GM18519 (cell line): ENCODE measurements around the gene PPP2R5C.

Experiments
- ATAC-seq: cut with Tn5 transposase; IDR thresholded peaks from one replicate; pipeline ENCODE4 v1.9.1; 2021; ENCODE audit warnings: mild to moderate bottlenecking, moderate library complexity; ENCODE audit not compliant: unreplicated experiment, low FRiP score

The PPP2R5C gene

GRCh38 chr14:101810897-101811621 is 49.5 kb downstream of the PPP2R5C start:
- ATAC-seq = no peak

GRCh38 chr14:101812071-101812470 is 50.6 kb downstream of the PPP2R5C start:
- no peak for ATAC-seq

- no peak for ATAC-seq
Measured at GRCh38 chr14:101813171-101813759, 51.8 kb downstream of the PPP2R5C start.

- no peak for ATAC-seq
Measured at GRCh38 chr14:101813833-101814232, 52.3 kb downstream of the PPP2R5C start.

- no peak for ATAC-seq
Measured at GRCh38 chr14:101814934-101815333, 53.4 kb downstream of the PPP2R5C start.

- ATAC-seq = no peak
Measured at GRCh38 chr14:101815994-101816393, 54.5 kb downstream of the PPP2R5C start.

- ATAC-seq = no peak
Measured at GRCh38 chr14:101817501-101818001, 56.0 kb downstream of the PPP2R5C start.

GRCh38 chr14:101819251-101819990 is 57.9 kb downstream of the PPP2R5C start:
- ATAC-seq = no peak

- ATAC-seq = no peak
Measured at GRCh38 chr14:101820283-101820798, 58.8 kb downstream of the PPP2R5C start.

GRCh38 chr14:101821528-101821927 is 60.0 kb downstream of the PPP2R5C start:
- ATAC-seq = no peak

- ATAC-seq = no peak
Measured at GRCh38 chr14:101823066-101823465, 61.6 kb downstream of the PPP2R5C start.

GRCh38 chr14:101823511-101824120 is 62.1 kb downstream of the PPP2R5C start:
- no peak for ATAC-seq

- ATAC-seq = no peak
Measured at GRCh38 chr14:101824339-101824727, 62.8 kb downstream of the PPP2R5C start.

- no peak for ATAC-seq
Measured at GRCh38 chr14:101825797-101826196, 64.3 kb downstream of the PPP2R5C start.

GRCh38 chr14:101826351-101826750 is 64.8 kb downstream of the PPP2R5C start:
- ATAC-seq = no peak

GRCh38 chr14:101827286-101827685 is 65.8 kb downstream of the PPP2R5C start:
- ATAC-seq = no peak

GRCh38 chr14:101828046-101828445 is 66.5 kb downstream of the PPP2R5C start:
- ATAC-seq = no peak

GRCh38 chr14:101830271-101830670 is 68.8 kb downstream of the PPP2R5C start:
- ATAC-seq = no peak

- ATAC-seq = no peak
Measured at GRCh38 chr14:101833045-101833444, 71.5 kb downstream of the PPP2R5C start.

- ATAC-seq = no peak
Measured at GRCh38 chr14:101834397-101834796, 72.9 kb downstream of the PPP2R5C start.
